OCI-LY3 (cell line): ENCODE data around the gene PSPH.

Experiments
- EZH2phosphoT487 ChIP-seq: fragments of 200-600 bp; shearing (Covaris generic); IDR thresholded peaks from 2 replicates; pipeline ENCODE4 v1.6.1; 2018; ENCODE audit warnings: antibody characterized with exemption, mixed run types, low read depth
- TF ChIP-seq, protein P1 (sequence below): fragments of 200-600, 300-600 bp; sonication (generic); IDR thresholded peaks from 2 replicates; pipeline ENCODE4 v1.5.1; 2014; ENCODE audit warnings: antibody characterized with exemption, low read length, low read depth

DNA sequence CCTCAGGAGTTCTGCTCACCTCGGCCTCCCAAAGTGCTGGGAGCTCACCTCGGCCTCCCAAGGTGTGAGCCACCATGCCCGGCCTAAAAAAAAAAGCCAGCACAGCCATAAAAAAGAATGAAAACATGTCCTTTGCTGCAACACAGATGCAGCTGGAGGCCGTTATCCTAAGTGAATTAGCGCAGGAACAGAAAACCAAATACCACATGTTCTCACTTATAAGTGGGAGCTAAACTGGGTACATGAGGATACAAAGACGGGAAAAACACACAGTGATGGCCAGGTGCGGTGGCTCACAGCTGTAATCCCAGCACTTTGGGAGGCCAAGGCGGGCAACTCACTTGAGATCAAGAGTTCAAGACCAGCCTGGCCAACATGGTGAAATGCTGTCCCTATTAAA is 20.9 kb downstream of the PSPH start:
- TF ChIP-seq, protein P1, sequence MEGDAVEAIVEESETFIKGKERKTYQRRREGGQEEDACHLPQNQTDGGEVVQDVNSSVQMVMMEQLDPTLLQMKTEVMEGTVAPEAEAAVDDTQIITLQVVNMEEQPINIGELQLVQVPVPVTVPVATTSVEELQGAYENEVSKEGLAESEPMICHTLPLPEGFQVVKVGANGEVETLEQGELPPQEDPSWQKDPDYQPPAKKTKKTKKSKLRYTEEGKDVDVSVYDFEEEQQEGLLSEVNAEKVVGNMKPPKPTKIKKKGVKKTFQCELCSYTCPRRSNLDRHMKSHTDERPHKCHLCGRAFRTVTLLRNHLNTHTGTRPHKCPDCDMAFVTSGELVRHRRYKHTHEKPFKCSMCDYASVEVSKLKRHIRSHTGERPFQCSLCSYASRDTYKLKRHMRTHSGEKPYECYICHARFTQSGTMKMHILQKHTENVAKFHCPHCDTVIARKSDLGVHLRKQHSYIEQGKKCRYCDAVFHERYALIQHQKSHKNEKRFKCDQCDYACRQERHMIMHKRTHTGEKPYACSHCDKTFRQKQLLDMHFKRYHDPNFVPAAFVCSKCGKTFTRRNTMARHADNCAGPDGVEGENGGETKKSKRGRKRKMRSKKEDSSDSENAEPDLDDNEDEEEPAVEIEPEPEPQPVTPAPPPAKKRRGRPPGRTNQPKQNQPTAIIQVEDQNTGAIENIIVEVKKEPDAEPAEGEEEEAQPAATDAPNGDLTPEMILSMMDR: no peak
- no peak for TF ChIP-seq EZH2phosphoT487
